Omental fat pad (tissue), 4 donors: ENCODE results near the gene STAG1. TPM values are rescaled to one million over a fixed set of nuclear protein-coding genes. Genes with fewer than 3 reads are reported as not detected.
"Not testable (repeated sequence)": the region's sequence is repeated elsewhere in the genome, so short reads cannot be mapped to it uniquely, and the experiment has no call there.

Experiments used
- ATAC-seq: fragments of 150-250 bp; one replicate; pipeline ENCODE4 v1.9.1; 2016; ENCODE audit warnings: mild to moderate bottlenecking, moderate library complexity; ENCODE audit not compliant: low FRiP score
- DNase-seq: peaks from one replicate; pipeline ENCODE4 v3.0.0-alpha.2; 2019; ENCODE audit warnings: low spot score
- total RNA-seq, 4 donors: library from RNA; depleted of rRNA; stranded (reverse); fragments of >200 nt; gene quantifications; one replicate each; pipeline ENCODE4 v1.1.0, GENCODE V29; 2016
- TF ChIP-seq, protein P1 (sequence below), 3 donors: fragments of 450-650 bp; IDR thresholded peaks; one replicate each; pipeline ENCODE4 v1.5.1; 2016 to 2017; ENCODE audit warnings: antibody characterized with exemption in 3 of 3, mild to moderate bottlenecking in 3 of 3, moderate library complexity in 2 of 3

The STAG1 gene
- total RNA-seq, 4 donors from 2014 or later, result 37.6 to 57.5 (median 41.6) TPM

DNA sequence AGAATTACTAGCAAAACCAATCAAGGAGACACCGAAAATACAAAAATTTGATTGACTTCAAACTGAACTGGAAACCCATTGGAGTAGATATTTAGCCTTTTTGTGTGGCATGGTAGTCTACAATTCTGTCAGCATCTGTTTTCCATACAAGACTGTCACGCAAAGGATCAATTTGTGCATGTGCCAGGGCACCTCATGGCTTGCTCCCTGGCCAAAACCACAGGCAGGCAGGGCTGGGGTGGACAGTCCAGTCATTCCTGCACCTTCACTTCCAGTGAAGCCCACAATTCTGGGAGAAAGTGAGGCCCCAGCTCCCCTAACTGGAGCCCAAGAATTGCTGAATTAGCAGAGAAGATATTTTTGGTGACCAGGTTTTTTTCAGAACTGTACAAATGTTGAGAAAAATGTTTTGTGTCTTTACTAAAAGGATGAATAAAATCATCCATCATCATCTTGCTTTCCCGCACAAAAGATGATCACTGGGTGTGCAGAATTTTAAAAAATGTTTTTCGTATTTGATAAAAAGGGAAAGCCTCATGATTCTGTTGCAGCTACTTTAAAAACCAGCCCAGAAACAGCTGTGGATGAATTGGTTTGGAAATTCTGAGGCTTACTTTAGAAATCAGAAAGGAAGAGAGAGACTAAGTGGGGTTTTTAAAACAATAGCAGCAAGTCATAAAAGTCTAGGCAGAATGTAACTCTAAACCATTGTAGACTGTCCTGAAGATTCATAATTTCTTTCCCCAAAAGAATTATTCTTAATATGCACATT lies 415.7 kb downstream of the STAG1 start:
- TF ChIP-seq, protein P1, sequence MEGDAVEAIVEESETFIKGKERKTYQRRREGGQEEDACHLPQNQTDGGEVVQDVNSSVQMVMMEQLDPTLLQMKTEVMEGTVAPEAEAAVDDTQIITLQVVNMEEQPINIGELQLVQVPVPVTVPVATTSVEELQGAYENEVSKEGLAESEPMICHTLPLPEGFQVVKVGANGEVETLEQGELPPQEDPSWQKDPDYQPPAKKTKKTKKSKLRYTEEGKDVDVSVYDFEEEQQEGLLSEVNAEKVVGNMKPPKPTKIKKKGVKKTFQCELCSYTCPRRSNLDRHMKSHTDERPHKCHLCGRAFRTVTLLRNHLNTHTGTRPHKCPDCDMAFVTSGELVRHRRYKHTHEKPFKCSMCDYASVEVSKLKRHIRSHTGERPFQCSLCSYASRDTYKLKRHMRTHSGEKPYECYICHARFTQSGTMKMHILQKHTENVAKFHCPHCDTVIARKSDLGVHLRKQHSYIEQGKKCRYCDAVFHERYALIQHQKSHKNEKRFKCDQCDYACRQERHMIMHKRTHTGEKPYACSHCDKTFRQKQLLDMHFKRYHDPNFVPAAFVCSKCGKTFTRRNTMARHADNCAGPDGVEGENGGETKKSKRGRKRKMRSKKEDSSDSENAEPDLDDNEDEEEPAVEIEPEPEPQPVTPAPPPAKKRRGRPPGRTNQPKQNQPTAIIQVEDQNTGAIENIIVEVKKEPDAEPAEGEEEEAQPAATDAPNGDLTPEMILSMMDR (IDR thresholded peaks at IDR 0.05), result no peak
- ATAC-seq, result no peak
- DNase-seq, result no peak

DNA sequence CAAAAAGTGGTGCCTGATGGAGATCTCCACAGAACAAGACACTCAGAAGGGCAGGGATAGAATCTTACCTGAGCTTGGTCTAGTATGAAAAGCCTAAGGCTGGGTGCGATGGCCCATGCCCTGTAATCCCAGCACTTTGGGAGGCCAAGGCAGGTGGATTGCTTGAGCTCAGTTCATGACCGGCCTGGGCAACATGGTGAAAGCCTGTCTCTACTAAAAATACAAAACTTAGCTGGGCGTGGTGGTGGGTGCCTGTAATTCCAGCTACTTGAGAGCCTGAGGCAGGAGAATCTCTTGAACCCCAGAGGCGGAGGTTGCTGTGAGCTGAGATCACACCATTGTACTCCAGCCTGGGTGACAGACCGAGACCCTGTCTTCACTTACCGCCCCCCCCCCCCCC lies 417.5 kb downstream of the STAG1 start:
- not testable (repeated sequence) for ATAC-seq, DNase-seq

DNA sequence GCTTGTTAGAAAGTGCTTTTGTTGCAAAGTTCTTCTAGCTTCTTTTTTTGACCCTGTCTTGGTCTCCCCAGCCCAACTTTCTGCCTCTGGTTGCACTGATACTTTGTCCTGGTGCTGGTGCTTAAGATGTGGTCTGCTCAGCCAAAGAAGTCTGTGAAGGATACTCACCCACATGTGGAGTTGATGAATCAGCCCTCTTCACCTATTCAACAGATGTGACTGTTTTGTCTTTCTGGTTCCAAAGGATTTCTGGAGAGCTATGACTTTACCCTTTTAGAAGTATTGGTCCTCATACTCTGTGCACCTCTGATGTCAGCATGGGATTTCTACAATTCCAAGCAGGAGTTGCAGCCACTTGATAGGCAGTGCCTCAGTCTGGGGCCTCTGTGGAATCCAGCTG lies 418.0 kb downstream of the STAG1 start:
- DNase-seq (no peak), ATAC-seq (no peak)
- TF ChIP-seq, protein P1 (IDR thresholded peaks at IDR 0.05), result no peak

DNA sequence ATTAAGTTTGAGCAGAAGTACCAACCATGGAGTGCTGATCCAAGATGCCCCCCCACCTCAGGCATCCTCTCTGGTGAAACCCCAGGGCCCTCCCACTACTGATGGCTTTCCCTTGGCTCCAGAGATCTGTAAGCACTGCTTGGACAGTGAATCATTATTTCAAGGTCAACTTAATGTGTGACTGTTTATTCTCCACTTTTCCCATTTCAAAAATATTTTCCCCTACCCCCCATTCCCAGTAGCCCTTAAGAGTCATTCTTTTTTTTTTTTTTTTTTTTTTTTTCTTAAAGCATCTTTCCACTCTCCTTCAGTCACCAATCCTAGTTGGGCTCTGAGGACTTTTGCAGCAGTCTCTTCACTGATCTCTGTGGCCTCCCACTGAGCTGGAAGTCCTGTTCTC lies 419.4 kb downstream of the STAG1 start:
- DNase-seq (no peak), ATAC-seq (no peak)
- TF ChIP-seq, protein P1 (IDR thresholded peaks at IDR 0.05), result no peak

DNA sequence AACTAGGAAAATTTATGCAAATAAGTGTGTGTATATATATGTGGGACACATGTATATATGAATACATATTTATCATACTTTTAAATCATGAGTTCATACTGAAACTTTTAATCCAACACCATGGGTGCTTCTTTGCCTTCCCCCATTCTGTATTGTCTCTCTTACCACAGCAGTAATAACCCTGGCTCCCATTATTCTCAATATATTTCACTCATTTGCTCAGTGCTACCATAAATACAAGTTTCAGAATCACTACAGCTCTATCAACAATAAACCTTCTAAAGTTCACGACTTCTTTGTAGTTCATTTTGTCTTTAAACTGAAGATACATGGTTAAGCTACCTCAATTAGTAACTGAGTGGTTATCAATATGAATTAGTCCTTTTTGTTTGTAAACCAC lies 419.9 kb downstream of the STAG1 start:
- TF ChIP-seq, protein P1 (IDR thresholded peaks at IDR 0.05), result no peak
- ATAC-seq, result no peak
- no peak for DNase-seq

DNA sequence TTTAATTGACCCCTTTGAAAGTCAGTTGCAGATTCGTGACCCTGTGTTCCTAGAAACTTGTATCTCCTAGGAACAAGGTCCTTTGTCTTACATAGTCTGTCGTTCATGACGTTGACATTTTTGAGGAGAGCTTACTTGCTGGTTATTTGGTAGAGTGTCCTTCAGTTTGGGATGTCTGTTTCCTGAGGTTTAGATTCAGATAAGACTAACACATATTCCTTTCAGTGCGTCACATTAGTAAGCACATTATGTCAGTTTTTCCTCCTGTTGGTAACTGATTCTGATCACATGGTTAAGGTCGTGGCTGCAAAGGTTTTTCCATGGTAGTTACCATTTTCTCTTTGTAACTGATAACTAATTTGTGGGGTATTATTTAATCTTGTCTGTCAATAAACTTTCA lies 421.3 kb downstream of the STAG1 start:
- TF ChIP-seq, protein P1 (IDR thresholded peaks at IDR 0.05), result no peak
- DNase-seq (no peak), ATAC-seq (no peak)

DNA sequence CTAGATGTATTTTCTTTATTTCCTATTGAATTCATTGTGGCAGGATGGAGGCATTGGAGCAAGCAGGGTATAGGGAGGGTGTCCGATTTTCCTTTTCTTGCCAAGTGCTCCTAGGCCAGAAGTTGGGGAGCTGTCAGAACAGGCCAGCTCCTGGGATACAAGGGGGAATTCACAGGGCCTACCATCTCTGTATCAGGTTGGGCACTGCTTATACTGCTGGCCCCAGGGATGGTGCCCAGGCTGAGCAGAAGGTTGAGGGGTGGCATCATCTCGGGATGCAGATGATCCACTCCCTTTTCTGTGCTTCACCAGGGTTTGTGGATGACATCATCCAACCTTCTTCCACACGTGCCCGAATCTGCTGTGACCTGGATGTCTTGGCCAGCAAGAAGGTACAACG lies 422.6 kb downstream of the STAG1 start:
- ATAC-seq, result no peak
- no peak for DNase-seq
- TF ChIP-seq, protein P1 (IDR thresholded peaks at IDR 0.05), result no peak
